Epithelial cell of prostate (primary cell): Measurements from ENCODE around the gene RNF141.

ENCODE experiments used
- DNase-seq: peaks from one replicate; pipeline ENCODE4 v3.0.0-alpha.2; 2011; ENCODE audit warnings: low read depth, low spot score
- H3K27ac ChIP-seq: fragments of 450-650 bp; 2 replicates; pipeline ENCODE4 v1.5.1; 2017; ENCODE audit warnings: mild to moderate bottlenecking

RNF141 gene

GRCh38 chr11:10528121-10528520 lies 12.9 kb downstream of the RNF141 start:
- peak overlapping the region; percentile 74 for H3K27ac ChIP-seq
- DNase-seq, result no peak

GRCh38 chr11:10526974-10527918 lies 13.7 kb downstream of the RNF141 start:
- DNase-seq, result peak; percentile 54
- H3K27ac ChIP-seq, result peak overlapping the region; percentile 74

- DNase-seq, result no peak
- H3K27ac ChIP-seq, result peak overlapping the region; percentile 85
Observed at GRCh38 chr11:10524471-10524870, 16.5 kb downstream of the RNF141 start.

DNA sequence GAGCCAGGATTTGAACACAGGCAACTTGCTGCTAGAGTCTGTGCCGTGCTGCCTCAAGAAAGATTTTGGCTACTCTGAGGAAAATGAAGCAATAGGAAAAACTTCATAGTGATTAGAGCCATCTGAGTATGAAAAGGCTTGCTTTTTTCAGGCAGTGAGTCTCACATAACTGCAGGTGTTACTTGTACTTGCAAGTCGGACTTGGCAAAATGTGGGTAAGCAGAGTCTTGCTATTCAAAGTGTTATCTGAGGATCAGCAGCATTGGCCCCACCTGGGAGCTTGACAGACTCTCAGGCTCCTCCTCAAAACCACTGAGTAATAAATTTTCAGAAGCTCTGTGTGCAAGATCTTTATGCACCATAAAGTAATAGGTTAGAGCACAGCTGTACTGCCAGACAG lies 18.1 kb downstream of the RNF141 start:
- peak; percentile 91 for DNase-seq
- peak overlapping the region; percentile 85 for H3K27ac ChIP-seq

DNA sequence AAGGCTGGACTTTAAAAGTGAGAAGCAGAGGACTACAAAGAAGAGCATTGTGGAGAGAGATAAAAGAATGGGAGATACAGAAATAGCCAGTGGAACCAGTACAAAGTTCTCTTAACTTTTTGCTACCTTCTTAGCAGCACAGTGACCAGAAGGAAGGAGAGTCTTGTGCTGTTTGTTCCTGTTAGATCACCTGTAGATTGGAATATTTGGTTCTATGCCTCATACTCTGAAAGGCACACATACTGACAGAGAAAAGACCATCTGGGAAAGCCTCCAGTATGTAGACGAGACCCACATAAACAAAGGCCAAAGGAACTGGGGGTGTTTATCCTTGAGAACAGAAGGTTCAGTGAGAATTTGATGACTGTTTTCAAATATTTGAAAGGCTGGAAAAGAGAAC lies 18.7 kb downstream of the RNF141 start:
- peak overlapping the region; percentile 85 for H3K27ac ChIP-seq
- no peak for DNase-seq

- peak overlapping the region; percentile 85 for H3K27ac ChIP-seq
- DNase-seq, result no peak
Observed at GRCh38 chr11:10520562-10520961, 20.4 kb downstream of the RNF141 start.

DNA sequence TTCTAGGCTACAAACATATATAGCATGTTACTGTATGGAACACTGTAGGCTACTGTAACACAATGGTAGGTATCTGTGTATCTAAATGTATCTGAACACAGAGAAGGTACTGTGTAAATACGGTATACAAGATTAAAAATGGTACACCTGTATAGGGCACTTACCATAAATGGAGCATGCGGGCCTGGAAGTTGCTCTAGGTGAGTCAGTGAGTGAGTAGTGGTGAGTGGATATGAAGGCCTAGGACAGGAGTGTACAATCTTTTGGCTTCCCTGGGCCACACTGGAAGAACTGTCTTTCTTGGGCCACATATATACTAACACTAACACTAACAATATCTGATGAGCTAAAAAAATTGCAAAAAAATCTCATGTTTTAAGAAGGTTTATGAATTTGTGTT lies 21.4 kb downstream of the RNF141 start:
- DNase-seq, result no peak
- H3K27ac ChIP-seq, result peak overlapping the region; percentile 85

- no peak for DNase-seq
- peak overlapping the region; percentile 85 for H3K27ac ChIP-seq
Observed at GRCh38 chr11:10518891-10519290, 22.1 kb downstream of the RNF141 start.

DNA sequence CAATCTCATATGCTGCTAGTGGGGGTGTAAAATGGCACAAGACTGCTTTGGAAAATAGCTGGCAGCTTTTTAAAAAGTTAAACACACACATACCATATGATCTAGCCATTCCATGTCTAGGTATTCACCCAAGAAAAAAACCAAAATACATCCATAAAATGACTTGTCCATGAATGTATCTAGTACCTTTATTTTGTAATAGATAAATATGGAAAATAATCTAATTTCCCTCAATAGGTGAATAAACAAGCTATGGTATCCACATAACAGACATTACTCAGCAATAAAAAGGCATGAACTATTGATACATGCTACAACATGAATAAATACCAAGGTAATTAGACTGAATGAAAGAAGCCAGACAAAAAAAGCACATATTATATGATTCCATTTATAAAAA lies 22.9 kb downstream of the RNF141 start:
- DNase-seq, result peak; percentile 59
- peak overlapping the region; percentile 85 for H3K27ac ChIP-seq

GRCh38 chr11:10515418-10515817 lies 25.6 kb downstream of the RNF141 start:
- no peak for DNase-seq
- no peak overlapping the region for H3K27ac ChIP-seq

DNA sequence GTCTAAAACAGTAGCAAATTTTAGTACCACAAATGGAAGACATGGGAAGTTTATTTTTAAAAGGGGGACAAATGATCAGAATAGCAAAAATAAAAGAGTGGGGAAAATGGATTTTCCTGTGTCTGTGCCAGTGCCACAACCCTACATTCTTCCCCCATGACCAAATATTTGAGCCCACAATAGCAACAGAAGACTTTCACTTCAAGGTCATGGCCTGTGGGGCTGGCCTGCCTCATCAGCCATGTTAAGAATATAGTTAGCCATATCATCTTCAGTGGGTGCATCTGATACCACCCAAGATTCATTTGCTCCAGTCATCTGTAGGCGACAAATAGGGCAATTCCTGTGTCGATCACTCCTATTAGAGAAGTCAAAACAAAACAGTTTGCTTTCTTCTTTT lies 26.3 kb downstream of the RNF141 start:
- no peak for DNase-seq
- peak overlapping the region; percentile 15 for H3K27ac ChIP-seq

GRCh38 chr11:10514202-10514601 lies 26.8 kb downstream of the RNF141 start:
- no peak for DNase-seq
- H3K27ac ChIP-seq, result peak overlapping the region; percentile 15

DNA sequence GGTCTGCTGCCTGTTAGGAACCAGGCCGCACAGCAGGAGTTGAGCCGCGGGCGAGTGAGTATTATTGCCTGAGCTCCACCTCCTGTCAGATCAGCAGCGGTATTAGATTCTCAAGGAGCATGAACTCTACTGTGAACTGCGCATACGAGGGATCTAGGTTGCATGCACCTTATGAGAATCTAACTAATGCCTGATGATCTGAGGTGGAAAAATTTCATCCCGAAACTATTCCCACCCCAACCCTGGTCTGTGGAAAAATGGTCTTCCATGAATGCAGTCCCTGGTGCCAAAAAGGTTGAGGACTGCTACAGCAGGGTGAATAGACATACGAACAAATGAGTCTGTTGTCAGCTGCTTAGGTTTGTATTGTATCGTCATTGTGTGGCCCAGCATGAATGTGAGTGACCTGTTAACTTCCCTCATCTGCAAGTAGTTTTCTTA lies 29.8 kb downstream of the RNF141 start:
- H3K27ac ChIP-seq, result no peak overlapping the region
- DNase-seq, result no peak

GRCh38 chr11:10506008-10506370 lies 35.0 kb downstream of the RNF141 start:
- H3K27ac ChIP-seq, result peak overlapping the region; percentile 72
- no peak for DNase-seq

DNA sequence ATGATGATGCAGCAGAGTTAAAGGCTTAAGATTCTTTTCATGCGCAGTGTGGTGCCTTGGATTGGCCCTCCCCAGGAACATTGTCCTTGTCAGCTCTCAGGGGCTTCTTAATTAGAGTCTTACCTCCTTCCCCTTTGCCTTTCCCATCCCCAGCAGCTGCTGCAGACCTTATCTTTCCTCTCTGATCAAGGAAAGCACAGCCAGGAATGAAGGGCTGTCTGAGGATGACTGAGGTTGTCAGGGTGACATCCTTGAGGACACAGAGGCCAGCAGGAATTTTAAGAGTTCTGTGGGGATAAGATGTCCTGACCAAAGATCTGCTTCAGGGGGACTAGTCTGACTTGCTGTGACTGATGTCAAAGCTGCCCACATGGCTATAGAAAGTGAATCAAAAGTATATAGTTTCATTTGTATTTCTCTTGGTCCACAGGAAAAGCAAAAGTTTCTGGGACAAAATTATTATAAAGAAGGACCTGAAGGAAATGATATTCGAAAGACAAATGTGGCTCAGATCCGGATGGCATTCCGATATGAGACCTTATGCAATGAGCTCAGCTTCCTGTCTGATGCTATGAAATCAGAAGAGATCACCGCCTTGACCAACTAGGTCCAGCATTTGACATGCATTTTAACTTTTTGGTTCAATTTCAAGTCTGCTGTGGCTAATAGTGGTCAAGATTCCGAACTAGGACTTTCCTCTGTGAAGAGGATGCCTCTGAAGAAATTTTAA lies 35.5 kb downstream of the RNF141 start:
- DNase-seq, result no peak
- H3K27ac ChIP-seq, result peak overlapping the region; percentile 72

DNA sequence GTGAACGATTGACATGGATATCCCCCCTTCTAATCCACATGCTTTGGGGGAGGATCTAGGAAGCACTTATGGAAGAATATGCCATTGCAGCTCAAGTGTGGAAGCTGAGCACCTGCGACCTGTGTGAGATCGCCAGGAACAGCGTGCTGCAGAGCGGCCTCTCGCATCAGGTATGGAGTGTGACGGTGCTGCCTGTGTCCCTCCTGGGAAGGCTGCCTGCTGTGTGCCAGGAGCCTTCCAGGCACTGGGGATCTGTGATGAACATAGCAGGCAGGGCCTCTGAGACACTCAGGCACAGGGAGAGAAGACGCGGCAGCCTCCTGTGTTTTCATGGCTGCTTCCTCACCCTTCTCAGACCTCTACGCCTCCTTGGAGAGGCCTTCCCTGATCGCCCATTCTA lies 36.5 kb downstream of the RNF141 start:
- H3K27ac ChIP-seq, result peak overlapping the region; percentile 72
- DNase-seq, result no peak

- no peak for DNase-seq
- no peak overlapping the region for H3K27ac ChIP-seq
Observed at GRCh38 chr11:10503777-10504480, 37.1 kb downstream of the RNF141 start.

DNA sequence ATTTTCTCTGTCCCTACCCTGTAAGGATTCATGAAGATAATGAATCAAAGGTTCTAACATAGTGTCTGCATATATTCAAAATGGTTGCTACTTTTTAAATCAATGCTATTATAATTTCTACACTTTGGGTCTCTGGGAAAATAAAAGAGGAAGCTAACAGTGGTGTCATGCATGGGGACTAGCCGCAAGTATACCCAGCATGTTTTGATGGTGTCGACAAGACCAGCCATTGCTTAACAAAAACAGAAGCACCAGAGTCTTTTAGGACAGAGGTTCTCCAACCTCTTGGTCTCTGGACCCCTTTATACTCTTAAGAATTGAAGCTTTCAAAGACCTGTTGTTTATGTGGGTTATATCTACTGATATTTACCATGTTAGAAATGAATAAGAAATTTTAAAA lies 37.8 kb downstream of the RNF141 start:
- no peak overlapping the region for H3K27ac ChIP-seq
- no peak for DNase-seq

DNA sequence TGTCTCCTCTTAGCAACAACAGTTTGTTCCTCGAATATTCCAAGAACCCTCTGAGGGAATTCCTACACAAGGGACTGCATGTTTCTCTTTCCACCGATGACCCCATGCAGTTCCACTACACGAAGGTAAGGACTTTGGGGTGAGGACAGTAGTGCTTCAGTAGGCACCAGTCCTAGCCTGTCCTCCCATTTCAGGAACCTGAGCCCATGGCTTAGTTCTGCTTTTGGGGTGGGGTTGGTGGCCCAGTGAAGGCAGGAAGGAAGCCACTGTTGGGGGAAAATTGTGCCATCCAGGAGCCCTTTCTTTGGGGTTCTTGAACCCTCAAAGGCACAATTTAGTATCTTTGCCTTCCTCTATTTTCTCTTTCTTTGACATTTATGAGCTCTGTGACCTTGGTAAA lies 38.2 kb downstream of the RNF141 start:
- no peak for DNase-seq
- H3K27ac ChIP-seq, result no peak overlapping the region

DNA sequence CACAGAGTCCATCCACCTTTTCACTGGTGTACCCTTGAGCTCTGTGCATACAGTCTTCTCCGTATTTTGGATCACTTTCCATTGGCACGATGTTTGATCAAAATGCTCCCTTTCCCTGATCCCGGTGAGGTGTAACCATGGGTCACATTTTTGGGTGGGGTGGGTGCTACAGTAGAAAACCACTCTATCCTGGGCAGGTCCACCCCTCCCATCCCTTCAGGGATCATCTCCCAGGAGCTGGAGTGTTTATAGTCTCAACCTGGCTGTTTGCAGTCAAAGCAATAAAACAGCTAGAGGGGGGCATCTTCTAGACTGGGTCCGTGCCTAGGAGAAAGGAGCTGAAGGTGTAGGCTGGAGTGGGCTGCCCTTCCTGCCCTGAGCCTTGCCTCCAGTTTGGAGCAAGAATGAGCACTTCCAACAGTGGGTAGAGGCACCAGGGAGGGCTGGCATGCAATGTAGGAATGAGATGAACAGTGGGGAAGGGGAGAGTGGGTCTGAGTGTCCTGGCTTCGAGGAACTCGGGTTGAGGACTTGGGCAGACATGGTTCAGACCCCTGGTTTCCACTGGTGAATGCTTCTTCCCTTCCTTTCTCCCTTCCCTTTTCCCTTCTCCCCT lies 38.8 kb downstream of the RNF141 start:
- no peak overlapping the region for H3K27ac ChIP-seq
- no peak for DNase-seq
